Suprapubic skin (tissue), 4 donors: ENCODE results near the gene CD47.

Source experiments
- EP300 ChIP-seq: sonication (generic); formaldehyde crosslinking; IDR thresholded peaks from one replicate; pipeline ENCODE4 v1.6.1; 2017; ENCODE audit warnings: antibody characterized with exemption
- POLR2A ChIP-seq, 2 donors: fragments of 450-650 bp; IDR thresholded peaks; one replicate each; pipeline ENCODE4 v1.6.1; 2017; ENCODE audit warnings: antibody characterized with exemption in 2 of 2, mild to moderate bottlenecking in 2 of 2, moderate library complexity in 2 of 2
- POLR2AphosphoS5 ChIP-seq, 3 donors: sonication (generic); formaldehyde crosslinking; IDR thresholded peaks; one replicate each; pipeline ENCODE4 v1.6.1; 2017; ENCODE audit warnings: antibody characterized with exemption in 3 of 3
- TF ChIP-seq, protein P1 (sequence below), 2 donors: fragments of 200-600 bp in 1 of 2; fragments of 450-650 bp in 1 of 2; sonication (generic) in 1 of 2; IDR thresholded peaks; one replicate each; pipeline ENCODE4 v1.5.1; 2016 to 2019; ENCODE audit warnings: antibody characterized with exemption in 2 of 2, mild to moderate bottlenecking in 1 of 2, moderate library complexity in 1 of 2

DNA sequence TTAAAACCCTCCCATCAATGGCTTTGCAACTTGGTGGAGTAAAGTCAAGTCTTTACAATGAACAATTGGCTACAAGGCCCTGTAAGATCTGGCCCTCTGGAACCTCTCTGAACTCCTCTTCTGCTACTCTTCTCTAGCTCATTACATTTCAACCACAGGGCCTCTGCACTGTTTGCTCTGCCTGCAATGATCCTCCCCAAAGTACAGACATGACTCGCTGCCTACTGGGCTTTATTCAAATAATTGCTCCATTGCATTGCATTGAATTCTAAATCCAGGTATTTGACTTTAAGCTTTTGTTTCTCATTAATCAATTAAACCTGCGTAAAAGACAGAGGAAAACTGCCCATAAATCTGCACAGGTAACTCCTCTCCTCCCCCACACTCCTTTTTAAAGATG is 96.7 kb downstream of the CD47 start:
- TF ChIP-seq EP300 = no peak
- TF ChIP-seq, protein P1, sequence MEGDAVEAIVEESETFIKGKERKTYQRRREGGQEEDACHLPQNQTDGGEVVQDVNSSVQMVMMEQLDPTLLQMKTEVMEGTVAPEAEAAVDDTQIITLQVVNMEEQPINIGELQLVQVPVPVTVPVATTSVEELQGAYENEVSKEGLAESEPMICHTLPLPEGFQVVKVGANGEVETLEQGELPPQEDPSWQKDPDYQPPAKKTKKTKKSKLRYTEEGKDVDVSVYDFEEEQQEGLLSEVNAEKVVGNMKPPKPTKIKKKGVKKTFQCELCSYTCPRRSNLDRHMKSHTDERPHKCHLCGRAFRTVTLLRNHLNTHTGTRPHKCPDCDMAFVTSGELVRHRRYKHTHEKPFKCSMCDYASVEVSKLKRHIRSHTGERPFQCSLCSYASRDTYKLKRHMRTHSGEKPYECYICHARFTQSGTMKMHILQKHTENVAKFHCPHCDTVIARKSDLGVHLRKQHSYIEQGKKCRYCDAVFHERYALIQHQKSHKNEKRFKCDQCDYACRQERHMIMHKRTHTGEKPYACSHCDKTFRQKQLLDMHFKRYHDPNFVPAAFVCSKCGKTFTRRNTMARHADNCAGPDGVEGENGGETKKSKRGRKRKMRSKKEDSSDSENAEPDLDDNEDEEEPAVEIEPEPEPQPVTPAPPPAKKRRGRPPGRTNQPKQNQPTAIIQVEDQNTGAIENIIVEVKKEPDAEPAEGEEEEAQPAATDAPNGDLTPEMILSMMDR (IDR thresholded peaks at IDR 0.05) = no peak
- no peak for TF ChIP-seq POLR2A (IDR thresholded peaks at IDR 0.05)
- no peak for TF ChIP-seq POLR2AphosphoS5 (IDR thresholded peaks at IDR 0.05)
